GM18498 (cell line): Measurements from ENCODE around the gene DENND2A.
"Not testable (repeated sequence)": the region's sequence is repeated elsewhere in the genome, so short reads cannot be mapped to it uniquely, and the experiment has no call there.

Source experiments
- ATAC-seq: cut with Tn5 transposase; IDR thresholded peaks from one replicate; pipeline ENCODE4 v1.9.1; 2021; ENCODE audit warnings: mild to moderate bottlenecking, moderate library complexity; ENCODE audit not compliant: unreplicated experiment

The DENND2A gene, protein sequence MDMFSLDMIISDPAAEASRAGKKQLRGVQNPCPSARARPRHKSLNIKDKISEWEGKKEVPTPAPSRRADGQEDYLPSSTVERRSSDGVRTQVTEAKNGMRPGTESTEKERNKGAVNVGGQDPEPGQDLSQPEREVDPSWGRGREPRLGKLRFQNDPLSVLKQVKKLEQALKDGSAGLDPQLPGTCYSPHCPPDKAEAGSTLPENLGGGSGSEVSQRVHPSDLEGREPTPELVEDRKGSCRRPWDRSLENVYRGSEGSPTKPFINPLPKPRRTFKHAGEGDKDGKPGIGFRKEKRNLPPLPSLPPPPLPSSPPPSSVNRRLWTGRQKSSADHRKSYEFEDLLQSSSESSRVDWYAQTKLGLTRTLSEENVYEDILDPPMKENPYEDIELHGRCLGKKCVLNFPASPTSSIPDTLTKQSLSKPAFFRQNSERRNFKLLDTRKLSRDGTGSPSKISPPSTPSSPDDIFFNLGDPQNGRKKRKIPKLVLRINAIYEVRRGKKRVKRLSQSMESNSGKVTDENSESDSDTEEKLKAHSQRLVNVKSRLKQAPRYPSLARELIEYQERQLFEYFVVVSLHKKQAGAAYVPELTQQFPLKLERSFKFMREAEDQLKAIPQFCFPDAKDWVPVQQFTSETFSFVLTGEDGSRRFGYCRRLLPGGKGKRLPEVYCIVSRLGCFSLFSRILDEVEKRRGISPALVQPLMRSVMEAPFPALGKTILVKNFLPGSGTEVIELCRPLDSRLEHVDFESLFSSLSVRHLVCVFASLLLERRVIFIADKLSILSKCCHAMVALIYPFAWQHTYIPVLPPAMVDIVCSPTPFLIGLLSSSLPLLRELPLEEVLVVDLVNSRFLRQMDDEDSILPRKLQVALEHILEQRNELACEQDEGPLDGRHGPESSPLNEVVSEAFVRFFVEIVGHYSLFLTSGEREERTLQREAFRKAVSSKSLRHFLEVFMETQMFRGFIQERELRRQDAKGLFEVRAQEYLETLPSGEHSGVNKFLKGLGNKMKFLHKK

DNA sequence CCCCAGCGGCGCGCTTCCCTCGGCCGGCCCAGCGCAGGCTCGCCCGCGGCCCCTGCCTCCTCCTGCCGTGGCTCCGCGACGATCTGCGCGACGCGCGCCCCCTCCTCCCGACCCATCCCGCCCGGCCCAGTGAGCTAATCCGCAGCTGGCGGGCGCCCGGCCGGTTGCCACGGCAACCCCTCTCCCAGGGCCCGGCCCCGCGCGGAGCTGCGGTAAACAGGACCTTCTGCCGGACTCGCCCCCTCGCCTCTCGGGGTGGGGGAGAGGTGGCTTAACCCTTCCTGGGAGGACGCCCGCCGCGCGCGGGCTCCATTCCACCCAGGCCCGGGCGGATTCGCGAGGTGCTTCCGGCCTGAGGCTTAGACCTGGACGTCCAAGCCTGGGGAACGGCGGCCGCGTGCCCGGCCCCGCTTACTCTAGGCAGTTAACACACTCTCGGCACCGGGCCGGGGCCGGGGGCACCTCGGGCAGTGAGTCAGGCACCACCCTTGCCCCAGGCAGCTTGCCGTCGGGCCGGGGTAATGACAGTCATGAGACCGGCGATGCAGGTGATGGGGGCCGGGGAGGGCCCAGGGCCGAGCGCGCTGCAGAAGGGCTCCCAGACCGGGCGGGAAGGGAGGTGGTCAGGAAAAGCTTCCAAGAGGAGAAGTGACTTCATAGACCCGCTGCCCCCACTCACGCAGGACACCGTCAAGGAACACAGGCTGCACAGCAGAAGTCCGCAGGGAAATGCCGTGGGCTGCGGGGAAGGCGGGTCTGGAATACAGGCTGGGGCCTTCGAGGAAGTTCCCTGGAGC, at the start of gene DENND2A:
DENND2A (minus strand) TSS at position 87 of the 797 bp plus-strand sequence. CDS start 38,416 bp downstream, outside the sequence.
- ATAC-seq: no peak

DNA sequence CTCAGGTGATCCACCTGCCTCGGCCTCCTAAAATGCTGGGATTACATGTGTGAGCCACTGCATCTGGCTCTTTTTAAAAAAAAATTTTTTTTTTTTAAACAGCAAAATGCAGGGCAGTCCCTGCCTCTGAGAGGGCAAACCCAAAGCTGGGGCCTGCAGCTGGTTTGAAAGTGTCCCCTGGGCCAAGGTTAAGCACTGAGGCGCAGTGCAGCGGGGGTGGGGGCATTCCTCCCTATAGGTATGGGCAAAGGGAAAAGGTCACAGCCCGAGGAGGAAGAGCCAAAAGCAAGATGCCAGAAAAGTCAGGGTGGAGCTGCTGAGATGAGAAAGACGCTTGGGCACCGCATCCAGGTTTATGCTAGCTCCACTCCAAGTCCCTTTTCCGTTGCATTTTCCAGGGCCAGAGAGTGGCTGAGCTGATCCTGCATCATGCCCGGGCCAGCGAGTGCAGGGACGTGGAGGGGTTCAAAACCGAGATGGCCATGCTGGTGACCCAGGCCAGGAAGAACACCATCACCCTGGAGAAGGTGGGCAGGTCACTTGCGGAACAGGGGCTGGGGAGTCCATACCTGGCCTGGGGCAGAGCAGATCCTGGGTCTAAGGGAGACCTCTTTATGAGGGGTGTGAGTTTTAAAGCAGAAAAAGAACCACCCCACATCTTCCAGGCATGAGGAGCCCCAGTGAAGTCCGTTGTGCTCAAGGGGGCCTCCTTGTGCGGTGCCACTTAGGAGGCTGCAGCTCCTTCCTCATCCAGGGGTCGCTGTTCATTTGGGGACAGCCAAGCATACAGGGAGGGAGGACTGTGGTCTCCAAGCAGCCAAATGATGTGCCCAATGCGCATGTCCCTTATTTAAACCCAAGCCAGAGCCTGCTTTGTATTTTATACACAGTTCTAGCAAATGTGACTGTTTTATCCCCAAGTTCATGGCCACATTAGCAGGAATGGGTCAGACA, 48.9 kb upstream of the DENND2A start:
- ATAC-seq: no peak

- ATAC-seq: no peak
Observed at GRCh38 chr7:140688341-140688740, 47.7 kb upstream of the DENND2A start.

GRCh38 chr7:140686921-140687320, 46.3 kb upstream of the DENND2A start:
- ATAC-seq: no peak

DNA sequence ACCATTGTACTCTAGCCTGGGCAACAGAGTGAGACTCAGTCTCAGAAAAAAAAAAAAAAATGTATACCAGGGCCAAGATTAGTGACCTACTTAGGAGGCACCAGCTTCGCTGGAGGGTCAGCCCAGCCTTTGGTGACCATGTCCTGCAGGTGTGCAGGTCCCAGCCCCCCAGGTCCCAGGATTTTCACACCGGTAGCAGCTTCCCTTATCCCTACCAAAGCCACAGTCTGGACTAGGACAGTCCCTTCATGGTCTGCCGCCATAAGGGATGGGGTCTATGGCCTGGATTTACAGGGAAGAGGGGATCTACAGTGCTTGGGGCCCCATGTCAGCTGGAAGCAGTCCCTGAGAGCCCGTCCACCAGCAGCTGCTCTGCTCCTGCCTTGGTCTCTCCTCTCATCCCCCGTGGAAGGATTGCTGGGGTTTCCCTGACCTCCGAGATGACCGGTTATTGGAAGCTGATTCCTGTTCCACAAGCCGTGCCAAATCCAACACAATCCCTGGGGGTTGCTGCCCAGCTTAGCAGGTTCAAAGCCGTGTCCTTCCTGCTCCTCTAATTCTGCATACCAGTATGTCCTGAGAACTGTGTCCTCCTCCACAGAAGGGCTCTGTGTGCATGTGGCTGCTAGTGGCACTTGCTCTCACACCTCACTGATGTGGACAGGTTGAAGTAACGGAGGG, 44.9 kb upstream of the DENND2A start:
- no peak for ATAC-seq

GRCh38 chr7:140684066-140684950, 43.7 kb upstream of the DENND2A start:
- no peak for ATAC-seq

- ATAC-seq: no peak
Observed at GRCh38 chr7:140683657-140684056, 43.0 kb upstream of the DENND2A start.

DNA sequence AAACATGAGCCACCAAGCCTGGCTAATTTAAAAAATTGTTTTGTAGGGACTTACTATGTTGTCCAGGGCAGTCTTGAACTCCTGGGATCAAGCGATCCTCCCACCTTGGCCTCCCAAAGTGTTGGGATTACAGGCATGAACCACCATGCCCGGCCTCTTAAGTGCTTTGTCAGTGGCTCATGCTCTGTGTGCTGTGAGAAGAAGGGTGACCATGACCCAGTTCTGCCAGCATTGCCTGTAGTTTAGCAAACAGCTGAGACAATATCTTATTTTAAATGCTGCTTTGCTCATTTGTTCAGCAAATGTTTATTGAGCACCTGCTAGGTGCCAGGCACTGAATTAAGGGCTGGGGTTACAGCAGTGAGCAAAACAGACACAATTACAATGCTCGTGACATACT, 41.2 kb upstream of the DENND2A start:
- ATAC-seq: no peak

GRCh38 chr7:140680886-140681285, 40.3 kb upstream of the DENND2A start:
- ATAC-seq: no peak

- no peak for ATAC-seq
Observed at GRCh38 chr7:140679186-140679585, 38.6 kb upstream of the DENND2A start.

DNA sequence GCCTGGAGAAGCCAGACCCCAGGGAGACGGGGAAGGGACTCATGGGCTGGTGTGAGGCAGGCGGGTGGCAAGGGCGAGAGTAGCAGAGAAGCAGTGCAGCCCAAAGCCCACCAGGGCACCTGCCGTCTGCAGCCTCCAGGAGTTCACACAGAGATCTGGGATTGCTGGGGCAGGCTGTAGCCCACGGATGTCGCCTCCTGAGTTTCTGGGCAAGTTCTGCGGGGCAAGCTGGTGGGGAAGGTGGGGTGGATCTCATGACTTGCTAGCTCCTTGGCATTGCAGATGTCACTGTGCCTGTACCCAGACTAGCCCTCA, 38.2 kb upstream of the DENND2A start:
- ATAC-seq: no peak

- no peak for ATAC-seq
Observed at GRCh38 chr7:140678081-140678815, 37.6 kb upstream of the DENND2A start.

GRCh38 chr7:140677496-140677895, 36.9 kb upstream of the DENND2A start:
- ATAC-seq: no peak

GRCh38 chr7:140676956-140677355, 36.3 kb upstream of the DENND2A start:
- not testable (repeated sequence) for ATAC-seq

GRCh38 chr7:140676306-140676705, 35.7 kb upstream of the DENND2A start:
- peak; percentile 57 for ATAC-seq

GRCh38 chr7:140675726-140676125, 35.1 kb upstream of the DENND2A start:
- ATAC-seq: no peak

- ATAC-seq: no peak
Observed at GRCh38 chr7:140674899-140675701, 34.5 kb upstream of the DENND2A start.
